GM18861 (cell line): ENCODE data around the gene FAM131B.
A peak's percentile ranks its signal among the peaks of the same experiment; 100 is the strongest.

Experiments used
- ATAC-seq: cut with Tn5 transposase; IDR thresholded peaks from one replicate; pipeline ENCODE4 v1.9.1; 2021; ENCODE audit not compliant: unreplicated experiment

The FAM131B gene

GRCh38 chr7:143383642-143383957, 21.1 kb upstream of the FAM131B start:
- ATAC-seq = no peak

- ATAC-seq = no peak
Observed at GRCh38 chr7:143382791-143383641, 20.5 kb upstream of the FAM131B start.

- no peak for ATAC-seq
Observed at GRCh38 chr7:143382126-143382790, 19.7 kb upstream of the FAM131B start.

- peak; percentile 2 for ATAC-seq
Observed at GRCh38 chr7:143381427-143382125, 19.1 kb upstream of the FAM131B start.

GRCh38 chr7:143380646-143381426, 18.3 kb upstream of the FAM131B start, which contains the start of gene ZYX:
Gene ZYX, plus strand, starts transcription at chr7:143381345. Its CDS starts 227 bp downstream, at chr7:143381572.
- peak; percentile 60 for ATAC-seq

GRCh38 chr7:143380260-143380645, 17.7 kb upstream of the FAM131B start:
- ATAC-seq = peak; percentile 45

- peak; percentile 0 for ATAC-seq
Observed at GRCh38 chr7:143379611-143380259, 17.2 kb upstream of the FAM131B start.

- ATAC-seq = no peak
Observed at GRCh38 chr7:143376396-143376795, 13.9 kb upstream of the FAM131B start.

- ATAC-seq = no peak
Observed at GRCh38 chr7:143375298-143376034, 13.0 kb upstream of the FAM131B start.

- ATAC-seq = no peak
Observed at GRCh38 chr7:143374561-143374960, 12.0 kb upstream of the FAM131B start.

GRCh38 chr7:143373255-143373794, 10.8 kb upstream of the FAM131B start:
- no peak for ATAC-seq

GRCh38 chr7:143372070-143372469, 9.6 kb upstream of the FAM131B start:
- ATAC-seq = no peak

- ATAC-seq = no peak
Observed at GRCh38 chr7:143369678-143370651, 7.5 kb upstream of the FAM131B start.

GRCh38 chr7:143368387-143368786, 5.9 kb upstream of the FAM131B start:
- ATAC-seq = no peak

GRCh38 chr7:143367972-143368371, 5.5 kb upstream of the FAM131B start:
- ATAC-seq = no peak

- ATAC-seq = no peak
Observed at GRCh38 chr7:143363016-143363937, 764 bp upstream of the FAM131B start.

- no peak for ATAC-seq
Observed at GRCh38 chr7:143361552-143362130, 872 bp downstream of the FAM131B start.
